Stomach (tissue), 9 donors: ENCODE results near the gene SERINC3. TPM values are rescaled to one million over a fixed set of nuclear protein-coding genes. Genes with fewer than 3 reads are reported as not detected.
"Not testable (repeated sequence)": the region's sequence is repeated elsewhere in the genome, so short reads cannot be mapped to it uniquely, and the experiment has no call there.

Source experiments
- DNase-seq, 2 donors: peaks; one replicate each; pipeline versions ENCODE4 v3.0.0 to v3.0.0-alpha.2; 2013 to 2019
- H3K27ac ChIP-seq, 5 donors: fragments of 200-600 bp in 4 of 5; sonication (generic) in 4 of 5; one replicate each; pipeline ENCODE4 v1.5.1; 2013 to 2019; ENCODE audit warnings: mild to moderate bottlenecking in 1 of 5, moderate library complexity in 1 of 5
- H3K27me3 ChIP-seq, 3 donors: fragments of 200-600 bp; sonication (generic); one replicate each; pipeline ENCODE4 v1.5.1; 2017 to 2019; ENCODE audit warnings: mixed run types in 1 of 3
- H3K36me3 ChIP-seq, 4 donors: fragments of 200-600 bp; sonication (generic); 1 replicate in 3 of 4; 2 replicates in 1 of 4; pipeline ENCODE4 v1.5.1; 2016 to 2019
- H3K4me1 ChIP-seq, 4 donors: fragments of 200-600 bp; sonication (generic); one replicate each; pipeline ENCODE4 v1.5.1; 2016 to 2019
- H3K4me3 ChIP-seq, 4 donors: fragments of 200-600 bp; sonication (generic) in 3 of 4; one replicate each; pipeline ENCODE4 v1.5.1; 2016 to 2019; ENCODE audit warnings: mild to moderate bottlenecking in 1 of 4
- H3K9me3 ChIP-seq, 4 donors: fragments of 200-600 bp; sonication (generic); one replicate each; pipeline ENCODE4 v1.5.1; 2016 to 2019
- CTCF ChIP-seq, 7 experiments: fragments of 450-650 bp in 4 of 7; fragments of 200-600 bp in 3 of 7; sonication (generic) in 3 of 7; IDR thresholded peaks; one replicate each; pipeline ENCODE4 v1.5.1; 2016 to 2019; ENCODE audit warnings: antibody characterized with exemption in 7 of 7, control low read depth in 2 of 7, mild to moderate bottlenecking in 1 of 7
- EP300 ChIP-seq: sonication (generic); formaldehyde crosslinking; IDR thresholded peaks from one replicate; pipeline ENCODE4 v1.6.1; 2017; ENCODE audit warnings: antibody characterized with exemption
- POLR2A ChIP-seq, 4 donors: fragments of 450-650 bp; IDR thresholded peaks; one replicate each; pipeline ENCODE4 v1.6.1; 2016; ENCODE audit warnings: antibody characterized with exemption in 4 of 4, control low read depth in 2 of 4, mild to moderate bottlenecking in 1 of 4, moderate library complexity in 1 of 4
- POLR2AphosphoS5 ChIP-seq, 3 donors: sonication (generic); formaldehyde crosslinking; IDR thresholded peaks; one replicate each; pipeline ENCODE4 v1.6.1; 2016; ENCODE audit warnings: antibody characterized with exemption in 3 of 3
- WGBS, 5 donors: extraction: QIAGEN DNeasy Blood & Tissue Kit in 3 of 5; methylation state at CpG; one replicate each; pipeline versions ENCODE4 v1.1.5 to v1.1.7; 2013 to 2018; 5-methylcytosine and 5-hydroxymethylcytosine counted together
- intact Hi-C: fragments of 100-400 bp; cut with DNase I; formaldehyde crosslinking; loops from one replicate; pipeline ENCODE4 v1.15.1; 2023; ENCODE audit warnings: low total_unique reads
- polyA plus RNA-seq, 3 donors: library from polyadenylated mRNA; stranded (reverse); fragments of 200-250 nt; gene quantifications; one replicate each; pipeline ENCODE4 v1.2.3, GENCODE V29; 2013
- total RNA-seq, 5 donors: library from RNA; depleted of rRNA; stranded (reverse); fragments of >200 nt; gene quantifications; one replicate each; pipeline versions ENCODE4 v1.1.0 to v1.2.3, GENCODE V29; 2014 to 2016
- donor health status: healthy with polysubstance abuse.
- donor health status: Bipolar disorder and iron deficiency.
- donor health status: healthy.

SERINC3 gene
- total and polyA plus RNA-seq, 8 donors = 9.6 to 109 (median 42.9) TPM

- intact Hi-C loops = no loop called here
- TF ChIP-seq CTCF (IDR thresholded peaks at IDR 0.05) (no peak), POLR2A (IDR thresholded peaks at IDR 0.05) (no peak), POLR2AphosphoS5 (IDR thresholded peaks at IDR 0.05) (no peak), EP300 (no peak)
- Histone ChIP-seq H3K36me3 (peaks cover 12 to 27% (median 25%) of the 10 kb centered on the region in 4 donors), H3K4me3 (peak overlapping the region in 1 of 4 donors; percentile 69), H3K27me3 (peaks cover 0 to under 1% (median 0%) of the 10 kb centered on the region in 3 donors), H3K27ac (peak overlapping the region in 3 of 5 donors; percentile 92 to 95 (median 93)), H3K9me3 (no peaks in the 10 kb centered on the region), H3K4me1 (peaks cover 8 to 22% (median 20%) of the 10 kb centered on the region in 4 donors)
- DNase-seq = no peak
- 74 to 89% (median 81%) methylated on average over 3 of the region's 3 CpGs for WGBS, 5 donors
Observed at GRCh38 chr20:44477151-44477550, 44.7 kb downstream of the SERINC3 start.

- Histone ChIP-seq H3K27me3 (peaks cover 0 to 7% (median 0%) of the 10 kb centered on the region in 3 donors), H3K27ac (peak within 1 kb of the TSS; percentile 85 to 95 (median 93)), H3K36me3 (peaks cover 9 to 15% (median 14%) of the 10 kb centered on the region in 4 donors), H3K9me3 (no peaks in the 10 kb centered on the region), H3K4me1 (peaks cover 8 to 22% (median 20%) of the 10 kb centered on the region in 4 donors), H3K4me3 (peak within 1 kb of the TSS; percentile 60 to 77 (median 70))
- DNase-seq = peak; percentile 93 to 97
- 1 to 3% (median 2%) methylated on average over 32 to 55 of the region's 55 CpGs for WGBS, 5 donors
- TF ChIP-seq CTCF (IDR thresholded peaks at IDR 0.05) = peak in 3 of 7 experiments; percentile 13 to 47 (median 27)
- TF ChIP-seq POLR2A (IDR thresholded peaks at IDR 0.05) = peak in 2 of 4 donors; percentile 93 to 96
- TF ChIP-seq EP300 = no peak
- TF ChIP-seq POLR2AphosphoS5 (IDR thresholded peaks at IDR 0.05) = peak; percentile 99 to 100 (median 99)
- intact Hi-C loops = no loop called here
Observed at GRCh38 chr20:44475694-44476560, 45.9 kb downstream of the SERINC3 start, which contains the start of gene TTPAL. Gene TTPAL, plus strand, starts transcription at chr20:44475874. Its CDS starts 4,126 bp downstream, at chr20:44480000.

- 10 to 14% (median 14%) methylated on average over 2 of the region's 2 CpGs for WGBS, 5 donors
- intact Hi-C loops = no loop called here
Observed at GRCh38 chr20:44475372-44475693, 46.5 kb downstream of the SERINC3 start.

GRCh38 chr20:44472283-44472682, 49.6 kb downstream of the SERINC3 start:
- H3K27ac ChIP-seq, H3K36me3 ChIP-seq, H3K9me3 ChIP-seq, H3K27me3 ChIP-seq, DNase-seq, H3K4me3 ChIP-seq, intact Hi-C loops: not testable (repeated sequence)
- 80 to 87% (median 83%) methylated on average over 9 of the region's 9 CpGs for WGBS, 5 donors
- peaks cover 8 to 21% (median 19%) of the 10 kb centered on the region in 4 donors for H3K4me1 ChIP-seq

More at GRCh38 chr20:44475372-44475693, 46.5 kb downstream of the SERINC3 start:
- H3K27ac ChIP-seq = peak overlapping the region; percentile 85 to 95 (median 93)
- no peaks in the 10 kb centered on the region for H3K9me3 ChIP-seq
- no peak for DNase-seq
- peaks cover 8 to 22% (median 20%) of the 10 kb centered on the region in 4 donors for H3K4me1 ChIP-seq
- TF ChIP-seq POLR2AphosphoS5 (IDR thresholded peaks at IDR 0.05) (no peak), POLR2A (IDR thresholded peaks at IDR 0.05) (no peak), CTCF (IDR thresholded peaks at IDR 0.05) (no peak)
- peaks cover 0 to 7% (median 0%) of the 10 kb centered on the region in 3 donors for H3K27me3 ChIP-seq
- peaks cover 3 to 9% (median 8%) of the 10 kb centered on the region in 4 donors for H3K36me3 ChIP-seq
- peak overlapping the region; percentile 60 to 77 (median 70) for H3K4me3 ChIP-seq
